Stimulated activated CD4-positive, alpha-beta T cell treated with anti-CD3 and anti-CD28 coated beads, Interleukin-15, amount 100 ng/mL, for 24 hours (primary cell): ENCODE data around the gene HIF3A.

ENCODE experiments used
- DNase-seq: peaks from one replicate; pipeline ENCODE4 v3.0.0-alpha.2; 2020

Gene HIF3A

GRCh38 chr19:46337487-46337886, 40.6 kb downstream of the HIF3A start:
- DNase-seq, result no peak

GRCh38 chr19:46339446-46339845, 42.6 kb downstream of the HIF3A start:
- DNase-seq, result no peak

GRCh38 chr19:46340051-46340659, 43.3 kb downstream of the HIF3A start:
- no peak for DNase-seq

- no peak for DNase-seq
These were observed 45.1 kb downstream of the HIF3A start for GRCh38 chr19:46341937-46342336.

- no peak for DNase-seq
These were observed 47.5 kb downstream of the HIF3A start for GRCh38 chr19:46344363-46344762.

- no peak for DNase-seq
These were observed 48.3 kb downstream of the HIF3A start for GRCh38 chr19:46345157-46345556.

GRCh38 chr19:46346821-46347571, 50.2 kb downstream of the HIF3A start, which contains the start of gene PPP5C:
PPP5C (plus strand) TSS chr19:46347087; CDS start chr19:46347097, 10 bp downstream.
- peak; percentile 94 for DNase-seq

GRCh38 chr19:46347572-46347883, 50.7 kb downstream of the HIF3A start:
- DNase-seq, result no peak

GRCh38 chr19:46347985-46348384, 51.1 kb downstream of the HIF3A start:
- DNase-seq, result no peak

- no peak for DNase-seq
These were observed 52.6 kb downstream of the HIF3A start for GRCh38 chr19:46349311-46349993.

- peak; percentile 40 for DNase-seq
These were observed 53.4 kb downstream of the HIF3A start for GRCh38 chr19:46350029-46350757.

GRCh38 chr19:46350758-46351159, 53.9 kb downstream of the HIF3A start:
- peak; percentile 55 for DNase-seq

- DNase-seq, result peak; percentile 45
These were observed 54.6 kb downstream of the HIF3A start for GRCh38 chr19:46351241-46352041.

GRCh38 chr19:46353730-46354528, 57.1 kb downstream of the HIF3A start:
- DNase-seq, result no peak

GRCh38 chr19:46355234-46356148, 58.6 kb downstream of the HIF3A start:
- DNase-seq, result peak; percentile 47

- no peak for DNase-seq
These were observed 59.6 kb downstream of the HIF3A start for GRCh38 chr19:46356149-46357055.

GRCh38 chr19:46357846-46358583, 61.2 kb downstream of the HIF3A start:
- no peak for DNase-seq

GRCh38 chr19:46361915-46362314, 65.1 kb downstream of the HIF3A start:
- no peak for DNase-seq

- DNase-seq, result no peak
These were observed 67.5 kb downstream of the HIF3A start for GRCh38 chr19:46364359-46364758.
